Testis (tissue), 3 donors: ENCODE measurements around the gene DENND2A. TPM values are rescaled to one million over a fixed set of nuclear protein-coding genes. Genes with fewer than 3 reads are reported as not detected.
A peak's percentile ranks its signal among the peaks of the same experiment; 100 is the strongest.

Source experiments
- DNase-seq: peaks from one replicate; pipeline ENCODE4 v3.0.0-alpha.2; 2019
- H3K27ac ChIP-seq, 2 donors: fragments of 200-600 bp; sonication (generic); one replicate each; pipeline ENCODE4 v1.5.1; 2019
- H3K27me3 ChIP-seq: fragments of 200-600 bp; sonication (generic); one replicate; pipeline ENCODE4 v1.5.1; 2019
- H3K36me3 ChIP-seq: fragments of 200-600 bp; sonication (generic); one replicate; pipeline ENCODE4 v1.5.1; 2017; ENCODE audit warnings: low read depth; ENCODE audit errors: missing control alignments
- H3K4me1 ChIP-seq: fragments of 200-600 bp; sonication (generic); one replicate; pipeline ENCODE4 v1.5.1; 2019
- H3K4me3 ChIP-seq, 2 donors: fragments of 200-600 bp; sonication (generic); one replicate each; pipeline ENCODE4 v1.5.1; 2017 to 2019
- H3K9me3 ChIP-seq: fragments of 200-600 bp; sonication (generic); one replicate; pipeline ENCODE4 v1.5.1; 2017
- POLR2A ChIP-seq: fragments of 450-650 bp; IDR thresholded peaks from one replicate; pipeline ENCODE4 v1.6.1; 2017; ENCODE audit warnings: antibody characterized with exemption, mild to moderate bottlenecking, moderate library complexity
- WGBS, 2 donors: methylation state at CpG; one replicate each; pipeline ENCODE4 v1.1.5; 2018; 5-methylcytosine and 5-hydroxymethylcytosine counted together
- intact Hi-C: fragments of 100-400 bp; cut with DNase I; formaldehyde crosslinking; loops from one replicate; pipeline ENCODE4 v1.15.1; 2023; ENCODE audit warnings: low total_unique reads
- polyA plus RNA-seq: library from polyadenylated mRNA; stranded (reverse); fragments of 350-450 nt; fragmentation: Illumina TruSeq; extraction: RNeasy Lipid Tissue Mini Kit (QIAGEN cat#74804); gene quantifications from one replicate; pipeline ENCODE4 v1.2.3, GENCODE V29; 2014; ENCODE audit warnings: low read depth, low replicate concordance; ENCODE audit not compliant: insufficient read depth
- total RNA-seq, 2 donors: library from RNA; depleted of rRNA; stranded (reverse); fragments of >200 nt; gene quantifications; one replicate each; pipeline ENCODE4 v1.2.3, GENCODE V29; 2016
- TF ChIP-seq, protein P1 (sequence below), 3 experiments: fragments of 450-650 bp in 2 of 3; fragments of 200-600 bp in 1 of 3; sonication (generic) in 1 of 3; IDR thresholded peaks; one replicate each; pipeline ENCODE4 v1.5.1; 2016 to 2019; ENCODE audit warnings: antibody characterized with exemption in 3 of 3, mild to moderate bottlenecking in 2 of 3, moderate library complexity in 1 of 3

The DENND2A gene
- total and polyA plus RNA-seq, 3 donors from 2014 or later = 4.1 to 8.5 (median 5.5) TPM

DNA sequence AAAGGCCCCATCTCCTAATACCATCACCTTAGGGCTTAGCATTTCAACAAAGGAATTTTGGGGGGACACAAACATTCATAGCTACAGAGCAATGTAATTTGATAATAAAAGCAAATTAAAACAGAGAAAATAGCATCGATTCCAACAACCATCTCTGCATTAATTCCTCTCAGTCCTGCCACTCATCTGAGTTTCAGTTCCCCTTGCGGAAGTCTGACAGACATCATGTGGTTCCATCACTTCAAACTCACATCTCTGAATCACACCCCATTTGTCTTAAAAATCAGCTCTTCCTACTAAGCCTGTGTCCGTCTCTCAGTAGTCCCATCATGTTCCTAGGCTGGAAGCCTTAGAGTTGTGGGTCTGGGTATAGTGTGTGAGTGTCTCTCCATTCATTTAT, 35.7 kb upstream of the DENND2A start:
- Histone ChIP-seq H3K27me3 (no peaks in the 10 kb centered on the region), H3K4me3 (no peak overlapping the region), H3K36me3 (no peaks in the 10 kb centered on the region), H3K27ac (no peak overlapping the region), H3K9me3 (no peaks in the 10 kb centered on the region), H3K4me1 (no peaks in the 10 kb centered on the region)
- DNase-seq = no peak
- intact Hi-C loops = no loop called here
- TF ChIP-seq POLR2A = no peak
- TF ChIP-seq, protein P1, sequence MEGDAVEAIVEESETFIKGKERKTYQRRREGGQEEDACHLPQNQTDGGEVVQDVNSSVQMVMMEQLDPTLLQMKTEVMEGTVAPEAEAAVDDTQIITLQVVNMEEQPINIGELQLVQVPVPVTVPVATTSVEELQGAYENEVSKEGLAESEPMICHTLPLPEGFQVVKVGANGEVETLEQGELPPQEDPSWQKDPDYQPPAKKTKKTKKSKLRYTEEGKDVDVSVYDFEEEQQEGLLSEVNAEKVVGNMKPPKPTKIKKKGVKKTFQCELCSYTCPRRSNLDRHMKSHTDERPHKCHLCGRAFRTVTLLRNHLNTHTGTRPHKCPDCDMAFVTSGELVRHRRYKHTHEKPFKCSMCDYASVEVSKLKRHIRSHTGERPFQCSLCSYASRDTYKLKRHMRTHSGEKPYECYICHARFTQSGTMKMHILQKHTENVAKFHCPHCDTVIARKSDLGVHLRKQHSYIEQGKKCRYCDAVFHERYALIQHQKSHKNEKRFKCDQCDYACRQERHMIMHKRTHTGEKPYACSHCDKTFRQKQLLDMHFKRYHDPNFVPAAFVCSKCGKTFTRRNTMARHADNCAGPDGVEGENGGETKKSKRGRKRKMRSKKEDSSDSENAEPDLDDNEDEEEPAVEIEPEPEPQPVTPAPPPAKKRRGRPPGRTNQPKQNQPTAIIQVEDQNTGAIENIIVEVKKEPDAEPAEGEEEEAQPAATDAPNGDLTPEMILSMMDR (IDR thresholded peaks at IDR 0.05) = no peak
- 85 to 95% methylated on average over 3 of the region's 3 CpGs for WGBS, 2 donors

- no peak for DNase-seq
- no peak overlapping the region for H3K27ac ChIP-seq
- no peaks in the 10 kb centered on the region for H3K9me3 ChIP-seq
- no peaks in the 10 kb centered on the region for H3K36me3 ChIP-seq
- H3K4me1 ChIP-seq = no peaks in the 10 kb centered on the region
- 87 to 96% methylated on average over 4 of the region's 4 CpGs for WGBS, 2 donors
- no peak for TF ChIP-seq POLR2A
- TF ChIP-seq, protein P1 (IDR thresholded peaks at IDR 0.05) = no peak
- H3K4me3 ChIP-seq = no peak overlapping the region
- intact Hi-C loops = no loop called here
- no peaks in the 10 kb centered on the region for H3K27me3 ChIP-seq
Measured at GRCh38 chr7:140675726-140676125, 35.1 kb upstream of the DENND2A start.

GRCh38 chr7:140674899-140675701, 34.5 kb upstream of the DENND2A start:
- Histone ChIP-seq H3K27ac (no peak overlapping the region), H3K9me3 (no peaks in the 10 kb centered on the region), H3K4me3 (no peak overlapping the region), H3K4me1 (no peaks in the 10 kb centered on the region), H3K27me3 (no peaks in the 10 kb centered on the region), H3K36me3 (no peaks in the 10 kb centered on the region)
- WGBS, 2 donors = 56 to 59% methylated on average over 8 of the region's 8 CpGs
- DNase-seq = peak; percentile 47
- TF ChIP-seq POLR2A = no peak
- TF ChIP-seq, protein P1 (IDR thresholded peaks at IDR 0.05) = no peak
- intact Hi-C loops = no loop called here

DNA sequence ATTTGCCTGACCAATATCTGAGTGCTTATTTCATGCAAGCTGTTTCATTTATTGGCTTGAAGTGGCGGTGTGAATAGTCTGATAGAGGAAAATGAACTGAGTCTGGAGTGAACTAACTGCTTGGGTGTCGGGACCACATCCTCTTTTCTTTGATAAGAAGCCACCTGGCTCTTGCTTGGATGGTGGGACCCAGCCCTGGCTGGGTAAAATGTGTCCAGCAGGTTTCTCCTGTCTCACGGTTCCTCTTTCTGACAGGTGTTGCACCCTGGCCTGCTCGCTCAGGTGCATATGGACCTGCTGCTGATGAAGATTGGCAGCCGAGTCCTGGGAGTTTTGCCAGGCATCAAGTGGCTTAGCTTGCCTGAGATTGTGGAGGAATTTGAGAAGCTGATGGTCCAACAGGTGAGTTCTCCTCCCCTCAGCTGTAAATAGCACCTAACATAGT, 33.8 kb upstream of the DENND2A start:
- Histone ChIP-seq H3K4me1 (no peaks in the 10 kb centered on the region), H3K27me3 (no peaks in the 10 kb centered on the region), H3K36me3 (no peaks in the 10 kb centered on the region), H3K4me3 (no peak overlapping the region), H3K9me3 (no peaks in the 10 kb centered on the region), H3K27ac (no peak overlapping the region)
- WGBS, 2 donors = 70 to 81% methylated on average over 5 of the region's 5 CpGs
- intact Hi-C loops = no loop called here
- TF ChIP-seq, protein P1 (IDR thresholded peaks at IDR 0.05) = no peak
- TF ChIP-seq POLR2A = no peak
- DNase-seq = no peak

DNA sequence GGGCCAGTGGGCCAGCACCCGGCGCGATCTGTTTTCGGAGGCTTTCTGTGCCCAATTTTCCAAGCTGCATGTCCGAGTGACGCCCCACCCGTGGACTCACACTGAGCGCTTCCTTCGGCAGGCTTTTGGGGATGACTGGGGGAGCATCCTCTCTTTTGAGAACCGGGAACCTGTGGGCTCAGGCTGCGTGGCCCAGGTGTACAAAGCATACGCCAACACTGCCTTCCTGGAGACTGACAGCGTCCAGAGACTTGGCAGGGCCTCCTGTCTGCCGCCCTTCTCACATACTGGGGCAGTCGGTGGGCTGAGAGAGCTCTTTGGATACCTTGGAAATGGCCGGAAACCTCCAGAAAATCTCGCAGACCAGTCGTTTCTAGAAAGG, 33.2 kb upstream of the DENND2A start:
- no peaks in the 10 kb centered on the region for H3K9me3 ChIP-seq
- no peaks in the 10 kb centered on the region for H3K36me3 ChIP-seq
- peak overlapping the region; percentile 77 to 83 for H3K4me3 ChIP-seq
- peak overlapping the region; percentile 72 to 82 for H3K27ac ChIP-seq
- H3K27me3 ChIP-seq = no peaks in the 10 kb centered on the region
- TF ChIP-seq, protein P1 (IDR thresholded peaks at IDR 0.05) = no peak
- 10 to 20% methylated on average over 2 to 18 of the region's 18 CpGs for WGBS, 2 donors
- DNase-seq = no peak
- H3K4me1 ChIP-seq = no peaks in the 10 kb centered on the region
- intact Hi-C loops = no loop called here
